ENCODE measurements around the gene DENND1B.

The DENND1B gene

DNA sequence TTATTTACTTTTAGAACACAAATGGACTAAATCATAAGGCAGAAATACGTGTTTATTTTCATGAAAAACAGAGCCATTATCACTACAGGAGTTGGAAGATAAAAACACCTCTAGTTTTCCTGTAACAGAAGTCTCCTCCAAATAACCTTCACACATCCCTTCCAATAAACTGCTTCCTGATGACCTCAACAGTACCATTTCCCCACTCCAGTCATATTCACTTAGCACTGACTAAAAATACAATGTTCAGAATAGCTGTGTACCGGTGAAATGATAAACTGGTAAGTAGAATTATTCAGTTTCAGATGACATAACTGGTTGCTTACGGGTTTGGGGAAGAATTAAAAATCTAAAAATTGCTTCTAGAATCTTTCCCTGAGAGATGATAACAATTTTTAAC is 137.9 kb downstream of the DENND1B start:
- no peak for DNase-seq (ENCODE audit: insufficient read length, low spot score)
- TF ChIP-seq, protein P1, sequence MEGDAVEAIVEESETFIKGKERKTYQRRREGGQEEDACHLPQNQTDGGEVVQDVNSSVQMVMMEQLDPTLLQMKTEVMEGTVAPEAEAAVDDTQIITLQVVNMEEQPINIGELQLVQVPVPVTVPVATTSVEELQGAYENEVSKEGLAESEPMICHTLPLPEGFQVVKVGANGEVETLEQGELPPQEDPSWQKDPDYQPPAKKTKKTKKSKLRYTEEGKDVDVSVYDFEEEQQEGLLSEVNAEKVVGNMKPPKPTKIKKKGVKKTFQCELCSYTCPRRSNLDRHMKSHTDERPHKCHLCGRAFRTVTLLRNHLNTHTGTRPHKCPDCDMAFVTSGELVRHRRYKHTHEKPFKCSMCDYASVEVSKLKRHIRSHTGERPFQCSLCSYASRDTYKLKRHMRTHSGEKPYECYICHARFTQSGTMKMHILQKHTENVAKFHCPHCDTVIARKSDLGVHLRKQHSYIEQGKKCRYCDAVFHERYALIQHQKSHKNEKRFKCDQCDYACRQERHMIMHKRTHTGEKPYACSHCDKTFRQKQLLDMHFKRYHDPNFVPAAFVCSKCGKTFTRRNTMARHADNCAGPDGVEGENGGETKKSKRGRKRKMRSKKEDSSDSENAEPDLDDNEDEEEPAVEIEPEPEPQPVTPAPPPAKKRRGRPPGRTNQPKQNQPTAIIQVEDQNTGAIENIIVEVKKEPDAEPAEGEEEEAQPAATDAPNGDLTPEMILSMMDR (IDR thresholded peaks at IDR 0.05; ENCODE audit: insufficient read depth, missing control alignments): no peak
- FAIRE-seq: no peak

DNA sequence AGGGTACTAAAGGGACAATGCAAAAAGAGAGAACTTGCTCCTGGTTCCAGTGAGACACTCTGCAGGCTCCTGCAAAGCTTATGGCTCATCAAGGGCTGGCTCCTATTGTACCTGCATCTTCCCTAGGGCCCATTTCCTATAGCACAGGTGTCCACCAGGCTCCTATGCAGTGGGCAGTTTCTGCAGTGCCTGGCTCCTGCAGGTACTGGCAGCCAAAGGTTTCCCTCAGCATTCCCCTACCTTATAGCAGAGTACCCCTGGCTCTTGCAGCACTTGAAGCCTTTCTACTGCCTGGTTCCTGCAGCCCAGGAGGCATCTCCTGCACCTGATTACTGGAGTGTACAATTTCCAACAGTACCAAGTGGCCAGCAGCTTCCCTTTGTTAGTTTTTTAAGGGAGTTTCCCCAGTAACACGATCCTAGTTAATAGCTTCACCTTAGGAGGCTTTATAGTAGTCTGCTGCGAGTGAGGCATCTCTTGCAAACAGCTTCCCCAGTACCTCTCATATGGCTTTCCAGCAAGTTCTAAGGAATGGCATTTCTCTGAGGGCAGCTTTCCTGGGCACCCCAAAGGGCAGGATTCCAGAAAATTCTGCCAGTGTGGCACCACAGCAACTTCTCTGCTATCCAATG is 141.7 kb downstream of the DENND1B start:
- TF ChIP-seq, protein P1 (IDR thresholded peaks at IDR 0.05; ENCODE audit: insufficient read depth, missing control alignments): no peak
- no peak for DNase-seq (ENCODE audit: insufficient read length, low spot score)
- no peak for FAIRE-seq

DNA sequence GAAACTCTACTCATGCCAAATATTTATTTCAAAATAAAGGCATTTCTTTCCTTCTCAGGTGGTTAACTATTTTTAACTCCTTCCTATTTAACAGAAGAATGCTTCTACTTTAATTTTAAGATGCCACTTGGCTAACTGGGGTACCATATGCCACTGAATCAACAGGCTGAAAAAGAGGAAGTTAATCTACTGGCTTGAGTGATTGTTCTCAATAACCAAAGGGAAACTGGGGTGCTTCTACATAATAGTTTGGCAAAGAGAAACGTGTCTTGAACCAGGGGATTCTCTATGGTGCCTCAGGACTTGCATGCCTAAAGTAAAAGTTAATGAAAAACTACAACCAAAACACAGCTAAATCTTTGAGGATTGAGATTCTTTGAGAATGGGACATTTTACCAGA is 142.6 kb downstream of the DENND1B start:
- peak; percentile 90 for FAIRE-seq
- DNase-seq (ENCODE audit: insufficient read length, low spot score): no peak

DNA sequence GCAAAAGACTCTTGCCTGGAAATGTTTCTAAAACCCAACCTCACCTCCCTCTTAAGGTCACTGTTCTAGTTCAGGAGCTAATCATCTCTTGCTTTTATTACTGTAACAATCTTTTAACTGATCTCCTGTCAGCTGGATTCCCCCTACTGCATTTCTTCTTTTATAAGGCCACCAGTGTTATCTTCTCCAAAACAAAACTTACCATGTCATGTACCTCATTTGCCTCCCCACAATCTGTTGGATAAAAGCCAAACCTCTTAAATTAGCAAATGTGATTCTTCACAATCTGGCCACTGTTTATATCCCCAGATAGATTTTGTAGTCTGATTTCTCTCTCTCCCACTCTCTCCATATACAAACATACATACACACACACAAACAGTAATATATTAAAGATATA is 143.3 kb downstream of the DENND1B start:
- DNase-seq (ENCODE audit: insufficient read length, low spot score) (no peak), FAIRE-seq (no peak)

More for the DNA sequence above, 142.6 kb downstream of the DENND1B start:
- TF ChIP-seq, protein P1 (IDR thresholded peaks at IDR 0.05; ENCODE audit: insufficient read depth, missing control alignments): no peak

DNA sequence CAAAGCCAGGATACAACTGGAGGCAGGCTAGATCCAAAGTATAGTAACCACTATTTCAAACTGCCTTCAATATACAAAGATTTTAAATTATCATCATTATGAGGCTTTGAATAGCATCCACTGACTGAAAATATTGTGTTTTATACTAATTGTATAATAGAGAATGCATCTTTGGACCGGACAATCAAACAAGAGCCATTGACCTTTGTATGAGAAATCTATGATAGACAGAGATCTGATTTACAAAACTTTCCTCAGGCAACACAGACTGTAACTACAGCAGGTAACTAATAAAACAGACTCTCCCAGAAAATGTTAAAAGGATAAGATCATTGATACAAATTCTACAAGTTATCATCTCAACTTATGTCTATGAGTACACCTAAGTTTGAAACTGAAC is 152.9 kb downstream of the DENND1B start:
- DNase-seq (ENCODE audit: insufficient read length, low spot score): no peak
- peak; percentile 86 for FAIRE-seq
- TF ChIP-seq, protein P1 (IDR thresholded peaks at IDR 0.05; ENCODE audit: insufficient read depth, missing control alignments): no peak

More for the DNA sequence above, 143.3 kb downstream of the DENND1B start:
- TF ChIP-seq, protein P1 (IDR thresholded peaks at IDR 0.05; ENCODE audit: insufficient read depth, missing control alignments): no peak

DNA sequence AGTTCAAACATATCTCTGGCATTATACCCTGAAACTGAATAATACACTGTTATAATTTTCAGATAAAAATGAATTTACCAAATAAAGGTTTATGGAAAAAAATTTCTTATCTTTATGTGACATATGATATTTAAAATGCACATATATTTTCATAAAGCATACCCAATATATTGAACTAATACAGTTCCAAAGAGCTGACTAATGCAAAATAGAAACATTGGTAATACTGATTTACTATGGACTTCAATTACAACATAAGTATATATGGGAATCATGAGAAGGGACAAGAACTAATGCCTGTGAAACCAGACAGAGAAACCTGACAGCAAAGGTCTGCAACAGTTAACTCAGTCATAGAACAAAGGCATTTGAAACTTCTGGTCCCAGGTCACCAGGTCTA is 153.5 kb downstream of the DENND1B start:
- no peak for DNase-seq (ENCODE audit: insufficient read length, low spot score)
- TF ChIP-seq, protein P1 (IDR thresholded peaks at IDR 0.05; ENCODE audit: insufficient read depth, missing control alignments): no peak
- FAIRE-seq: peak; percentile 92

DNA sequence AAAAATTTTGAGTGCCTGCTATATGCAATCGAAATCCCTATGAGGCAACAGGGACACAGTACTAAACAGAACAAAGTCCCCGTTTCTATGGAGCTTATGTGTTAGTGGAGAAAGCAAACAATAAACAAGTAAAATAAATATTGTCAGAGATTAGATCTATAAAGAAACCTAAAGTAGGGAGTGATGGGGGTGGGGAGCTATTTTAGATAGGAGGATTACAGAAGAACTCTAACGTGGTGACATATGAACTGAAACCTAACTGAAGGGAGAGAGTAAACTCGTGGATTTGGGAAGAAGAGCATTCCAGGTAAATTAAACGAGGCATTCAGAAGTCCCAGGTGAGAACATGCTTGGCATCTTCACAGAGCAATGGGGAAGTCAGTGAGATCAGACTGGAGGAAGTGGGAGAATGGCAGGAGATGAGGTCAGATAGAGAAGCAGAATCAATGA is 154.5 kb downstream of the DENND1B start:
- TF ChIP-seq, protein P1 (IDR thresholded peaks at IDR 0.05; ENCODE audit: insufficient read depth, missing control alignments): no peak
- no peak for DNase-seq (ENCODE audit: insufficient read length, low spot score)
- FAIRE-seq: peak; percentile 72
